SU-DHL-6 (cell line): Measurements from ENCODE around the gene ME2.
"Not testable (repeated sequence)": the region's sequence is repeated elsewhere in the genome, so short reads cannot be mapped to it uniquely, and the experiment has no call there.

Experiments
- EZH2phosphoT487 ChIP-seq: fragments of 200-600 bp; sonication (generic), shearing (Covaris generic); conservative IDR thresholded peaks from 2 replicates; pipeline ENCODE4 v1.6.1; 2018; ENCODE audit warnings: mild to moderate bottlenecking, antibody characterized with exemption, low read length, moderate library complexity, mixed read lengths
- TF ChIP-seq, protein P1 (sequence below): fragments of 200-600 bp; sonication (generic); IDR thresholded peaks from one replicate; pipeline ENCODE4 v1.5.1; 2017; ENCODE audit warnings: antibody characterized with exemption, mild to moderate bottlenecking, low read length, moderate library complexity; ENCODE audit not compliant: insufficient read depth, poor library complexity, severe bottlenecking

DNA sequence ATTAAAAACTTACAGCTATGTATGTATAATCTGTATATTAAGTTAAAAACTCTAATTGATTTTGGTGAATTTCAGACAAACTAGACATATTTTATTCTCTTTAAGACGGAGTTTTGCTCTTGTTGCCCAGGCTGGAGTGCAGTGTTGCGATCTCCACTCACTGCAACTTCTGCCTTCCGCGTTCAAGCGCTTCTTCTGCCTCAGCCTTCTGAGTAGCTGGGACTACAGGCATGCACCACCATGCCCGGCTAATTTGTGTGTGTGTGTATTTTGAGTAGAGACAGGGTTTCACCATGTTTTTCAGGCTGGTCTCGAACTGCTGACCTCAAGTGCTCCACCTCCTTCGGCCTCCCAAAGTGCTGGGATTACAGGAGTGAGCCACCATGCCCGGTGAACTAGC is 2.0 kb downstream of the ME2 start:
- TF ChIP-seq, protein P1, sequence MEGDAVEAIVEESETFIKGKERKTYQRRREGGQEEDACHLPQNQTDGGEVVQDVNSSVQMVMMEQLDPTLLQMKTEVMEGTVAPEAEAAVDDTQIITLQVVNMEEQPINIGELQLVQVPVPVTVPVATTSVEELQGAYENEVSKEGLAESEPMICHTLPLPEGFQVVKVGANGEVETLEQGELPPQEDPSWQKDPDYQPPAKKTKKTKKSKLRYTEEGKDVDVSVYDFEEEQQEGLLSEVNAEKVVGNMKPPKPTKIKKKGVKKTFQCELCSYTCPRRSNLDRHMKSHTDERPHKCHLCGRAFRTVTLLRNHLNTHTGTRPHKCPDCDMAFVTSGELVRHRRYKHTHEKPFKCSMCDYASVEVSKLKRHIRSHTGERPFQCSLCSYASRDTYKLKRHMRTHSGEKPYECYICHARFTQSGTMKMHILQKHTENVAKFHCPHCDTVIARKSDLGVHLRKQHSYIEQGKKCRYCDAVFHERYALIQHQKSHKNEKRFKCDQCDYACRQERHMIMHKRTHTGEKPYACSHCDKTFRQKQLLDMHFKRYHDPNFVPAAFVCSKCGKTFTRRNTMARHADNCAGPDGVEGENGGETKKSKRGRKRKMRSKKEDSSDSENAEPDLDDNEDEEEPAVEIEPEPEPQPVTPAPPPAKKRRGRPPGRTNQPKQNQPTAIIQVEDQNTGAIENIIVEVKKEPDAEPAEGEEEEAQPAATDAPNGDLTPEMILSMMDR = not testable (repeated sequence)
- TF ChIP-seq EZH2phosphoT487 = not testable (repeated sequence)
